H9 (cell line): ENCODE results near the gene WDR37. TPM values are rescaled to one million over a fixed set of nuclear protein-coding genes. Genes with fewer than 3 reads are reported as not detected.

Source experiments
- DNase-seq: peaks from one replicate; pipeline ENCODE4 v3.0.0-alpha.2; 2017
- H2AFZ ChIP-seq: one replicate; pipeline ENCODE4 v1.6.1; 2013; ENCODE audit warnings: mild to moderate bottlenecking, low read length, control low read depth, moderate library complexity
- H2AK5ac ChIP-seq: 2 replicates; pipeline ENCODE4 v1.6.1; 2013; ENCODE audit warnings: low read length, control low read depth, mixed read lengths; ENCODE audit not compliant: insufficient read length
- H2BK120ac ChIP-seq: one replicate; pipeline ENCODE4 v1.6.1; 2013; ENCODE audit warnings: low read depth, mild to moderate bottlenecking, low read length, control low read depth, inconsistent platforms; ENCODE audit not compliant: poor library complexity, severe bottlenecking
- H2BK12ac ChIP-seq: 2 replicates; pipeline ENCODE4 v1.6.1; 2013; ENCODE audit warnings: low read length, control low read depth, mixed read lengths, low read depth; ENCODE audit not compliant: insufficient read length
- H2BK15ac ChIP-seq: 2 replicates; pipeline ENCODE4 v1.6.1; 2013; ENCODE audit warnings: low read depth, low read length, control low read depth
- H2BK20ac ChIP-seq: one replicate; pipeline ENCODE4 v1.6.1; 2013; ENCODE audit warnings: low read depth, mild to moderate bottlenecking, low read length, control low read depth, inconsistent platforms; ENCODE audit not compliant: poor library complexity, severe bottlenecking
- H2BK5ac ChIP-seq: 2 replicates; pipeline ENCODE4 v1.6.1; 2013; ENCODE audit warnings: low read length, control low read depth, mixed read lengths; ENCODE audit not compliant: insufficient read length
- H3K14ac ChIP-seq: 2 replicates; pipeline ENCODE4 v1.6.1; 2013; ENCODE audit warnings: low read length, control low read depth; ENCODE audit not compliant: insufficient read depth
- H3K18ac ChIP-seq: 2 replicates; pipeline ENCODE4 v1.6.1; 2013; ENCODE audit warnings: low read depth, mild to moderate bottlenecking, mixed read lengths, low read length, control low read depth; ENCODE audit not compliant: insufficient read length
- H3K23ac ChIP-seq: 2 replicates; pipeline ENCODE4 v1.6.1; 2013; ENCODE audit warnings: low read length, control low read depth, mixed read lengths, low read depth; ENCODE audit not compliant: insufficient read length
- H3K23me2 ChIP-seq: 2 replicates; pipeline ENCODE4 v1.6.1; 2013; ENCODE audit warnings: low read depth, mild to moderate bottlenecking, mixed read lengths, low read length, control low read depth; ENCODE audit not compliant: insufficient read length, poor library complexity, severe bottlenecking
- H3K27ac ChIP-seq: 2 replicates; pipeline ENCODE4 v1.5.1; 2013; ENCODE audit warnings: low read length, control low read depth, mixed read lengths, low read depth; ENCODE audit not compliant: insufficient read length
- H3K27me3 ChIP-seq: 2 replicates; pipeline ENCODE4 v1.6.1; 2013; ENCODE audit warnings: low read length, control low read depth, inconsistent platforms; ENCODE audit not compliant: insufficient read depth
- H3K4ac ChIP-seq: 2 replicates; pipeline ENCODE4 v1.6.1; 2013; ENCODE audit warnings: low read depth, mild to moderate bottlenecking, control low read depth, inconsistent platforms, low read length, moderate library complexity
- H3K4me1 ChIP-seq: 2 replicates; pipeline ENCODE4 v1.6.1; 2013; ENCODE audit warnings: low read length, control low read depth, inconsistent platforms; ENCODE audit not compliant: insufficient read depth
- H3K4me2 ChIP-seq: 2 replicates; pipeline ENCODE4 v1.6.1; 2013; ENCODE audit warnings: low read length, control low read depth, mixed read lengths; ENCODE audit not compliant: insufficient read length, insufficient read depth
- H3K56ac ChIP-seq: 2 replicates; pipeline ENCODE4 v1.6.1; 2013; ENCODE audit warnings: low read depth, mild to moderate bottlenecking, mixed read lengths, low read length, control low read depth; ENCODE audit not compliant: insufficient read length
- H3K79me1 ChIP-seq: 2 replicates; pipeline ENCODE4 v1.6.1; 2013; ENCODE audit warnings: low read depth, mild to moderate bottlenecking, moderate library complexity, low read length, control low read depth, inconsistent platforms; ENCODE audit not compliant: insufficient read depth, poor library complexity, severe bottlenecking
- H3K79me2 ChIP-seq: 2 replicates; pipeline ENCODE4 v1.6.1; 2013; ENCODE audit warnings: low read length, control low read depth, inconsistent platforms; ENCODE audit not compliant: insufficient read depth
- H3K9ac ChIP-seq: 2 replicates; pipeline ENCODE4 v1.6.1; 2013; ENCODE audit warnings: low read length, control low read depth, mixed read lengths; ENCODE audit not compliant: insufficient read length; ENCODE audit errors: extremely low read depth
- H3K9me3 ChIP-seq: one replicate; pipeline ENCODE4 v1.6.1; 2013; ENCODE audit warnings: low read depth, low read length, inconsistent platforms; ENCODE audit not compliant: control insufficient read depth
- H3T11ph ChIP-seq: one replicate; pipeline ENCODE4 v1.6.1; 2013; ENCODE audit warnings: mild to moderate bottlenecking, low read length, control low read depth, inconsistent platforms
- H4K20me1 ChIP-seq: one replicate; pipeline ENCODE4 v1.6.1; 2013; ENCODE audit not compliant: control insufficient read depth, insufficient read length, insufficient read depth
- H4K5ac ChIP-seq: 2 replicates; pipeline ENCODE4 v1.6.1; 2013; ENCODE audit warnings: low read depth, mild to moderate bottlenecking, mixed read lengths, low read length, control low read depth; ENCODE audit not compliant: insufficient read length
- H4K8ac ChIP-seq: replicated peaks from 2 replicates; pipeline ENCODE4 v1.6.1; 2013; ENCODE audit warnings: low read length, control low read depth, mixed read lengths, low read depth; ENCODE audit not compliant: insufficient read length
- H4K91ac ChIP-seq: 2 replicates; pipeline ENCODE4 v1.6.1; 2013; ENCODE audit warnings: low read depth, mild to moderate bottlenecking, moderate library complexity, mixed read lengths, low read length, control low read depth; ENCODE audit not compliant: insufficient read length
- H3K27ac Mint-ChIP-seq, 3 experiments: 2 replicates in 2 of 3; 3 replicates in 1 of 3; pipeline ENCODE4 v1.8.0; 2020 to 2021; ENCODE audit warnings: mixed read lengths in 3 of 3, mild to moderate bottlenecking in 1 of 3, moderate library complexity in 1 of 3
- H3K27me3 Mint-ChIP-seq: 2 replicates; pipeline ENCODE4 v1.8.0; 2021; ENCODE audit warnings: low read depth, mild to moderate bottlenecking, moderate library complexity, mixed read lengths
- H3K36me3 Mint-ChIP-seq, 3 experiments: 2 replicates in 2 of 3; 3 replicates in 1 of 3; pipeline ENCODE4 v1.8.0; 2020 to 2021; ENCODE audit warnings: low read depth in 3 of 3, mixed read lengths in 3 of 3; ENCODE audit not compliant: insufficient read depth in 1 of 3
- H3K4me1 Mint-ChIP-seq, 2 experiments: 2 replicates each; pipeline ENCODE4 v1.8.0; 2020; ENCODE audit warnings: mixed read lengths in 2 of 2
- H3K4me3 Mint-ChIP-seq, 2 experiments: 2 replicates in 1 of 2; 3 replicates in 1 of 2; pipeline ENCODE4 v1.8.0; 2020 to 2021; ENCODE audit warnings: mild to moderate bottlenecking in 2 of 2, mixed read lengths in 2 of 2, moderate library complexity in 1 of 2
- H3K9me3 Mint-ChIP-seq, 2 experiments: 2 replicates in 1 of 2; 3 replicates in 1 of 2; pipeline ENCODE4 v1.8.0; 2020; ENCODE audit warnings: mild to moderate bottlenecking in 2 of 2, mixed read lengths in 2 of 2, moderate library complexity in 1 of 2
- CTCF ChIP-seq: fragments of 200-600 bp; sonication (generic); conservative IDR thresholded peaks from 3 replicates; pipeline ENCODE4 v1.8.0; 2021; ENCODE audit warnings: antibody characterized with exemption, mild to moderate bottlenecking
- total RNA-seq: library from RNA; stranded (reverse); gene quantifications from 2 replicates; pipeline ENCODE4 v1.2.1, GENCODE V29; 2021

WDR37 gene
- total RNA-seq, 1 experiment from 2014 or later: 13.1 TPM

- no peak overlapping the region for H3K23ac ChIP-seq
- Mint-ChIP-seq H3K4me1 (no peaks in the 10 kb centered on the region), H3K27me3 (no peaks in the 10 kb centered on the region), H3K4me3 (no peak overlapping the region), H3K9me3 (no peaks in the 10 kb centered on the region), H3K27ac (no peak overlapping the region), H3K36me3 (peaks cover 10 to 52% (median 29%) of the 10 kb centered on the region in 3 experiments; a peak in 6 of 7 replicates)
- H2BK20ac ChIP-seq: no peak overlapping the region
- H3K9ac ChIP-seq: no peak overlapping the region
- H4K8ac ChIP-seq: no peak overlapping the region
- H3K18ac ChIP-seq: no peak overlapping the region
- H3K4me1 ChIP-seq: no peaks in the 10 kb centered on the region
- H3K23me2 ChIP-seq: no peaks in the 10 kb centered on the region
- no peak overlapping the region for H3T11ph ChIP-seq
- no peak overlapping the region for H3K56ac ChIP-seq
- no peak overlapping the region for H3K27ac ChIP-seq
- H2BK120ac ChIP-seq: no peak overlapping the region
- no peaks in the 10 kb centered on the region for H3K79me1 ChIP-seq
- no peak overlapping the region for H3K4ac ChIP-seq
- H4K5ac ChIP-seq: no peak overlapping the region
- H2AK5ac ChIP-seq: no peak overlapping the region
- H4K20me1 ChIP-seq: no peaks in the 10 kb centered on the region
- H2BK12ac ChIP-seq: no peak overlapping the region
- H4K91ac ChIP-seq: no peak overlapping the region
- no peak overlapping the region for H2BK15ac ChIP-seq
- no peak overlapping the region for H3K4me2 ChIP-seq
- no peak overlapping the region for H3K14ac ChIP-seq
- DNase-seq: no peak
- H2AFZ ChIP-seq: no peak overlapping the region
- no peak overlapping the region for H2BK5ac ChIP-seq
- H3K9me3 ChIP-seq: no peaks in the 10 kb centered on the region
- H3K27me3 ChIP-seq: no peaks in the 10 kb centered on the region
- no peak for TF ChIP-seq CTCF
- no peaks in the 10 kb centered on the region for H3K79me2 ChIP-seq
Observed at GRCh38 chr10:1078668-1079067, 22.5 kb downstream of the WDR37 start.
